Nephron progenitor cell (in vitro differentiated cells): ENCODE measurements around the gene ADAD2.
"Not testable (repeated sequence)": the region's sequence is repeated elsewhere in the genome, so short reads cannot be mapped to it uniquely, and the experiment has no call there.

Experiments
- DNase-seq: peaks from one replicate; pipeline ENCODE4 v3.0.0; 2021
- H3K27ac Mint-ChIP-seq: 2 replicates; pipeline ENCODE4 v1.8.0; 2021; ENCODE audit warnings: mild to moderate bottlenecking, moderate library complexity, mixed read lengths
- H3K27me3 Mint-ChIP-seq: 2 replicates; pipeline ENCODE4 v1.8.0; 2021; ENCODE audit warnings: mild to moderate bottlenecking, low read depth, mixed read lengths; ENCODE audit not compliant: poor library complexity
- H3K36me3 Mint-ChIP-seq: 2 replicates; pipeline ENCODE4 v1.8.0; 2021; ENCODE audit warnings: low read depth, mixed read lengths
- H3K4me1 Mint-ChIP-seq: 2 replicates; pipeline ENCODE4 v1.8.0; 2021; ENCODE audit warnings: mixed read lengths
- H3K4me3 Mint-ChIP-seq: 2 replicates; pipeline ENCODE4 v1.8.0; 2021; ENCODE audit warnings: mild to moderate bottlenecking, moderate library complexity, mixed read lengths
- H3K9me3 Mint-ChIP-seq: 2 replicates; pipeline ENCODE4 v1.8.0; 2021; ENCODE audit warnings: mild to moderate bottlenecking, moderate library complexity, mixed read lengths
- TF ChIP-seq, protein P1 (sequence below): fragments of 200-600 bp; sonication (generic); IDR thresholded peaks from 2 replicates; pipeline ENCODE4 v1.5.0; 2021; ENCODE audit warnings: antibody characterized with exemption

Gene ADAD2

DNA sequence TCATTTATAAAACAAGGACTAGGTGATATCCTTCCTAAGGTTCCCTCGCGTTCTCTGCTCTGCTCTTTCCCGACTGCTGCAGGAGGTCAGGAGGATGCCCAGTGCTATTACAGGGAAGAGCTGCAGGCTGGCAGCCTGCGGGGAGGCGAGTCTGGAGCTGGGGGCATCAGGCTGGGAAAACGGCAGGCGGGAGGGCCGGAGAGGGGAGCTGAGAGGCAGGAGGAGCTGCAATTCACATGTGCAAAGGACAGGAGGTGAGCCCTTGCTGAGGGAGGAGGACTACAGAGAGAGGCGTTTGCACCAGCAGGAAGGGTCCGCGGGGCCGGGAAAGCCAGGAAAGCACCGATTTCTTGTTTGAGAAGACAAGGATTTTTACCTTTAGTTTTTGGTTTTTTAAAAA is 8.1 kb downstream of the ADAD2 start:
- H3K27me3 Mint-ChIP-seq = peaks cover 5% of the 10 kb centered on the region
- TF ChIP-seq, protein P1, sequence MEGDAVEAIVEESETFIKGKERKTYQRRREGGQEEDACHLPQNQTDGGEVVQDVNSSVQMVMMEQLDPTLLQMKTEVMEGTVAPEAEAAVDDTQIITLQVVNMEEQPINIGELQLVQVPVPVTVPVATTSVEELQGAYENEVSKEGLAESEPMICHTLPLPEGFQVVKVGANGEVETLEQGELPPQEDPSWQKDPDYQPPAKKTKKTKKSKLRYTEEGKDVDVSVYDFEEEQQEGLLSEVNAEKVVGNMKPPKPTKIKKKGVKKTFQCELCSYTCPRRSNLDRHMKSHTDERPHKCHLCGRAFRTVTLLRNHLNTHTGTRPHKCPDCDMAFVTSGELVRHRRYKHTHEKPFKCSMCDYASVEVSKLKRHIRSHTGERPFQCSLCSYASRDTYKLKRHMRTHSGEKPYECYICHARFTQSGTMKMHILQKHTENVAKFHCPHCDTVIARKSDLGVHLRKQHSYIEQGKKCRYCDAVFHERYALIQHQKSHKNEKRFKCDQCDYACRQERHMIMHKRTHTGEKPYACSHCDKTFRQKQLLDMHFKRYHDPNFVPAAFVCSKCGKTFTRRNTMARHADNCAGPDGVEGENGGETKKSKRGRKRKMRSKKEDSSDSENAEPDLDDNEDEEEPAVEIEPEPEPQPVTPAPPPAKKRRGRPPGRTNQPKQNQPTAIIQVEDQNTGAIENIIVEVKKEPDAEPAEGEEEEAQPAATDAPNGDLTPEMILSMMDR = no peak
- H3K9me3 Mint-ChIP-seq = peaks cover 3% of the 10 kb centered on the region
- DNase-seq = no peak
- H3K4me3 Mint-ChIP-seq = no peak overlapping the region
- no peaks in the 10 kb centered on the region for H3K36me3 Mint-ChIP-seq
- H3K4me1 Mint-ChIP-seq = peaks cover 22% of the 10 kb centered on the region
- H3K27ac Mint-ChIP-seq = no peak overlapping the region

GRCh38 chr16:84199861-84200260 is 8.9 kb downstream of the ADAD2 start:
- TF ChIP-seq, protein P1 = no peak
- no peak for DNase-seq
- no peak overlapping the region for H3K27ac Mint-ChIP-seq
- peaks cover 2% of the 10 kb centered on the region for H3K27me3 Mint-ChIP-seq
- H3K9me3 Mint-ChIP-seq = peaks cover 3% of the 10 kb centered on the region
- no peaks in the 10 kb centered on the region for H3K36me3 Mint-ChIP-seq
- H3K4me3 Mint-ChIP-seq = no peak overlapping the region
- peaks cover 17% of the 10 kb centered on the region for H3K4me1 Mint-ChIP-seq

DNA sequence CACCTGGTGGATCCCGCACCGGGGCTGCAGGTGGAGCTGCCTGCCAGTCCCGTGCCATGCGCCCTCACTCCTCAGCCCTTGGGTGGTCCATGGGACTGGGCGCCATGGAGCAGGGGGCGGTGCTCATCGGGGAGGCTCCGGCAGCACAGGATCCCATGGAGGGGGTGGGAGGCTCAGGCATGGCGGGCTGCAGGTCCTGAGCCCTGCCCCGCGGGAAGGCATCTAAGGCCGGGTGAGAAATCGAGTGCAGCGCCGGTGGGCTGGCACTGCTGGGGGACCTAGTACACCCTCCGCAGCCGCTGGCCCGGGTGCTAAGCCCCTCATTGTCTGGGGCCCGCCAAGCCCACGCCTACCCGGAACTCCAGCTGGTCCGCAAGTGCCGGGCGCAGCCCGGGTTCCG is 13.6 kb downstream of the ADAD2 start:
- H3K27me3 Mint-ChIP-seq = peaks cover 12% of the 10 kb centered on the region
- not testable (repeated sequence) for DNase-seq, H3K9me3 Mint-ChIP-seq

DNA sequence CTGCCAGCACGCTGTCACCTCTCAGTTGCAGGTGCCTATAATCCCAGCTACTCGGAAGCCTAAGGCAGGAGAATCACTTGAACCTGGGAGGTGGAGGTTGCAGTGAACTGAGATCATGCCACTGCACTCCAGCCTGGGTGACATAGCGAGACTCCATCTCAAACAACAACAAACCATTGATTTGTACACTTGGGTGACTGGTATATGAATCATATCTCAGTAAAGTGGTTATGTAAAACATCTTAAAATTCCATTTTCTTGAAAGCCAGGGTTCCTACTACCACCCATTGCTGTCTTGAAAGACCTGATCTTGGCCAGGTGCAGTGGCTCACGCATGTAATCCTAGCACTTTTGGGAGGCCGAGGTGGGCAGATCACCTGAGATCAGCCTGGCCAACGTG is 14.2 kb downstream of the ADAD2 start:
- DNase-seq, H3K4me3 Mint-ChIP-seq, H3K27ac Mint-ChIP-seq, H3K9me3 Mint-ChIP-seq, H3K36me3 Mint-ChIP-seq: not testable (repeated sequence)
- H3K27me3 Mint-ChIP-seq = peaks cover 14% of the 10 kb centered on the region
- peaks cover 21% of the 10 kb centered on the region for H3K4me1 Mint-ChIP-seq

More for the DNA sequence above, 13.6 kb downstream of the ADAD2 start:
- not testable (repeated sequence) for H3K36me3 Mint-ChIP-seq, H3K4me3 Mint-ChIP-seq, H3K27ac Mint-ChIP-seq
- H3K4me1 Mint-ChIP-seq = peaks cover 21% of the 10 kb centered on the region

GRCh38 chr16:84205976-84206691 is 15.2 kb downstream of the ADAD2 start:
- TF ChIP-seq, protein P1 = no peak
- Mint-ChIP-seq H3K27ac (no peak overlapping the region), H3K36me3 (no peaks in the 10 kb centered on the region), H3K4me3 (no peak overlapping the region), H3K9me3 (peaks cover 3% of the 10 kb centered on the region), H3K4me1 (peaks cover 21% of the 10 kb centered on the region), H3K27me3 (peaks cover 17% of the 10 kb centered on the region)
- no peak for DNase-seq

DNA sequence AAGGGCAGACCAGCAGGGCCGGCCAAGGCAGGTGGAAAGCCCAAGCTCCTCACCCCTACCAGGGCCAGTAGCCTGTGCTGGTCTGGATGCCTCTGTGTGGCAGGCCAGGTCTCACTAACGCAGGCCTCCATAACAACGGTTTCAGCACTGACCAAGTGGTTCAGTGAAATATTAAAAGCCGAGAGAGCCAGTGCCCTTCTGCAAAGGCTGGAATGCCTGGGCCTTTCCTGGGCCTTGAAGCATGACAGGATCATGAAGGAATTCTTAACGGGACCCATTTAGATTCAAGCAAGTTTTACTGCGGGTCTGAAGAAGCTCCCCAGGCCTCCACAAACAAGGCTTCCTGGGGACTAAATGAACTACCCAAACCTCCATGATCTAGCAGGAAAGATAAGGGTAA is 16.3 kb downstream of the ADAD2 start:
- H3K4me1 Mint-ChIP-seq = peaks cover 21% of the 10 kb centered on the region
- no peak for DNase-seq
- no peaks in the 10 kb centered on the region for H3K36me3 Mint-ChIP-seq
- H3K4me3 Mint-ChIP-seq = no peak overlapping the region
- TF ChIP-seq, protein P1 = no peak
- peaks cover 3% of the 10 kb centered on the region for H3K9me3 Mint-ChIP-seq
- peak overlapping the region; percentile 52 for H3K27ac Mint-ChIP-seq
- H3K27me3 Mint-ChIP-seq = peaks cover 19% of the 10 kb centered on the region

GRCh38 chr16:84207879-84208278 is 16.9 kb downstream of the ADAD2 start:
- DNase-seq = no peak
- peaks cover 22% of the 10 kb centered on the region for H3K27me3 Mint-ChIP-seq
- TF ChIP-seq, protein P1 = no peak
- H3K4me3 Mint-ChIP-seq = no peak overlapping the region
- H3K36me3 Mint-ChIP-seq = no peaks in the 10 kb centered on the region
- H3K4me1 Mint-ChIP-seq = peaks cover 21% of the 10 kb centered on the region
- H3K27ac Mint-ChIP-seq = no peak overlapping the region
- no peaks in the 10 kb centered on the region for H3K9me3 Mint-ChIP-seq
